SK-N-SH (cell line): ENCODE measurements around the gene ANP32A. TPM values are rescaled to one million over a fixed set of nuclear protein-coding genes. Genes with fewer than 3 reads are reported as not detected.
A peak's percentile ranks its signal among the peaks of the same experiment; 100 is the strongest.

Experiments
- CTCF ChIA-PET: fragments of 300-600, 350-600 bp; formaldehyde crosslinking; extraction: SDS; loops from one replicate; lab custom pipeline; 2021; lab: Yijun Ruan, JAX
- POLR2A ChIA-PET: fragments of 350-600 bp; sonication (Branson Sonifier 250); formaldehyde crosslinking; extraction: SDS; loops from one replicate; lab custom pipeline; 2020; ENCODE audit warnings: antibody characterized with exemption, inconsistent platforms; lab: Yijun Ruan, JAX
- DNase-seq: peaks from one replicate; pipeline ENCODE4 v3.0.0; 2012
- H2AFZ ChIP-seq: fragments of 200-600 bp; sonication (generic); 2 replicates; pipeline ENCODE4 v1.8.1; 2016; ENCODE audit warnings: antibody characterized with exemption, mild to moderate bottlenecking, low read depth
- H3F3A ChIP-seq: fragments of 200-600 bp; sonication (generic); replicated peaks from 2 replicates; pipeline ENCODE3; 2016; ENCODE audit warnings: antibody characterized with exemption, mild to moderate bottlenecking; ENCODE audit not compliant: insufficient read depth
- H3K27ac ChIP-seq, 2 experiments: fragments of 200-500 bp in 1 of 2; fragments of 200-600 bp in 1 of 2; sonication (Bioruptor generic) in 1 of 2; sonication (generic), shearing (Covaris generic) in 1 of 2; 2 replicates each; pipeline versions ENCODE4 v1.5.1 to v1.6.1; 2014 to 2016; ENCODE audit warnings: low read depth in 2 of 2, inconsistent platforms in 1 of 2, low read length in 1 of 2, mild to moderate bottlenecking in 1 of 2, mixed read lengths in 1 of 2
- H3K27me3 ChIP-seq: fragments of 200-600 bp; sonication (generic), shearing (Covaris generic); 2 replicates; pipeline ENCODE4 v1.6.1; 2016; ENCODE audit warnings: mixed run types; ENCODE audit not compliant: insufficient read depth
- H3K36me3 ChIP-seq, 2 experiments: fragments of 200-500 bp in 1 of 2; fragments of 200-600 bp in 1 of 2; sonication (Bioruptor generic) in 1 of 2; sonication (generic) in 1 of 2; replicated peaks in 1 of 2; 2 replicates each; pipeline versions ENCODE3 to v1.5.1; 2014 to 2016; ENCODE audit warnings: low read length in 1 of 2, mild to moderate bottlenecking in 1 of 2; ENCODE audit not compliant: insufficient read depth in 2 of 2, control insufficient read depth in 1 of 2
- H3K4me1 ChIP-seq, 2 experiments: fragments of 200-500 bp in 1 of 2; fragments of 200-600 bp in 1 of 2; sonication (Bioruptor generic) in 1 of 2; sonication (generic), shearing (Covaris generic) in 1 of 2; 2 replicates each; pipeline versions ENCODE4 v1.5.1 to v1.6.1; 2014 to 2016; ENCODE audit warnings: low read depth in 1 of 2, low read length in 1 of 2, mixed run types in 1 of 2; ENCODE audit not compliant: insufficient read depth in 2 of 2, control insufficient read depth in 1 of 2
- H3K4me2 ChIP-seq: fragments of 200-600 bp; sonication (generic), shearing (Covaris generic); 2 replicates; pipeline ENCODE4 v1.6.1; 2017; ENCODE audit warnings: mixed run types
- H3K4me3 ChIP-seq, 2 experiments: fragments of 200-500 bp in 1 of 2; fragments of 200-600 bp in 1 of 2; sonication (Bioruptor generic) in 1 of 2; sonication (generic), shearing (Covaris generic) in 1 of 2; 2 replicates each; pipeline versions ENCODE4 v1.5.1 to v1.8.1; 2014 to 2016; ENCODE audit warnings: low read depth in 2 of 2, inconsistent platforms in 1 of 2, low read length in 1 of 2, mild to moderate bottlenecking in 1 of 2, mixed read lengths in 1 of 2, moderate library complexity in 1 of 2
- H3K79me2 ChIP-seq: fragments of 200-600 bp; sonication (generic); 2 replicates; pipeline ENCODE4 v1.8.1; 2017; ENCODE audit warnings: mild to moderate bottlenecking; ENCODE audit not compliant: insufficient read depth
- H3K9ac ChIP-seq: fragments of 200-600 bp; sonication (generic); 2 replicates; pipeline ENCODE4 v1.6.1; 2017; ENCODE audit warnings: mixed run types
- H3K9me2 ChIP-seq: fragments of 200-600 bp; sonication (generic); 2 replicates; pipeline ENCODE4 v1.6.1; 2017; ENCODE audit warnings: mixed run types
- H3K9me3 ChIP-seq: fragments of 200-600 bp; sonication (generic); 2 replicates; pipeline ENCODE4 v1.6.1; 2017; ENCODE audit warnings: mixed run types, mild to moderate bottlenecking, moderate library complexity
- H4K20me1 ChIP-seq: fragments of 200-600 bp; sonication (generic); 2 replicates; pipeline ENCODE4 v1.6.1; 2017; ENCODE audit warnings: mild to moderate bottlenecking, mixed run types; ENCODE audit not compliant: insufficient read depth
- FOSL2 ChIP-seq: IDR thresholded peaks from 2 replicates; pipeline ENCODE4 v1.4.0; 2012; ENCODE audit warnings: low read depth, mild to moderate bottlenecking, moderate library complexity, borderline replicate concordance
- GABPA ChIP-seq: IDR thresholded peaks from 2 replicates; pipeline ENCODE4 v1.4.0; 2012; ENCODE audit warnings: low read depth, mild to moderate bottlenecking
- JUND ChIP-seq: IDR thresholded peaks from 2 replicates; pipeline ENCODE4 v1.4.0; 2012
- RAD21 ChIP-seq: IDR thresholded peaks from 2 replicates; pipeline ENCODE4 v1.6.1; 2012; ENCODE audit warnings: mild to moderate bottlenecking, low read length
- SIN3A ChIP-seq: IDR thresholded peaks from 2 replicates; pipeline ENCODE4 v1.6.1; 2012; ENCODE audit warnings: low read depth, mild to moderate bottlenecking, low read length, moderate library complexity, borderline replicate concordance
- SMC3 ChIP-seq: IDR thresholded peaks from 2 replicates; pipeline ENCODE4 v1.6.1; 2012; ENCODE audit warnings: low read depth, low read length, improper control_type of control experiment
- TCF12 ChIP-seq: IDR thresholded peaks from 2 replicates; pipeline ENCODE4 v1.4.0; 2012
- YY1 ChIP-seq: IDR thresholded peaks from 2 replicates; pipeline ENCODE4 v1.4.0; 2012; ENCODE audit warnings: low read depth, mild to moderate bottlenecking
- WGBS: methylation state at CpG from one replicate; pipeline ENCODE4 v1.1.6; 2017; ENCODE audit warnings: low lambda C conversion rate; 5-methylcytosine and 5-hydroxymethylcytosine counted together
- polyA plus RNA-seq, 3 experiments: library from polyadenylated mRNA; depleted of rRNA; stranded (reverse); fragments of >200 nt; gene quantifications; 2 replicates each; pipeline ENCODE4 v1.2.3, GENCODE V29; 2012
- TF ChIP-seq, protein P1 (sequence below): IDR thresholded peaks from 2 replicates; pipeline ENCODE4; 2012
- TF ChIP-seq, protein P2 (sequence below): fragments of 200-600 bp; sonication (generic); IDR thresholded peaks from 2 replicates; pipeline ENCODE4 v1.6.1; 2017; ENCODE audit warnings: antibody characterized with exemption, mild to moderate bottlenecking, moderate library complexity
- TF ChIP-seq, protein P3 (sequence below): IDR thresholded peaks from 2 replicates; pipeline ENCODE4 v1.4.0; 2012; ENCODE audit warnings: low read depth, borderline replicate concordance
- TF ChIP-seq, protein P4 (sequence below): fragments of 150-350 bp; IDR thresholded peaks from 2 replicates; pipeline ENCODE4 v1.6.1; 2016; ENCODE audit warnings: mild to moderate bottlenecking, low read depth, low read length

The ANP32A gene
- polyA plus RNA-seq, 1 of the 3 experiments (the other 2 are of a cell fraction), result 58.4 TPM

DNA sequence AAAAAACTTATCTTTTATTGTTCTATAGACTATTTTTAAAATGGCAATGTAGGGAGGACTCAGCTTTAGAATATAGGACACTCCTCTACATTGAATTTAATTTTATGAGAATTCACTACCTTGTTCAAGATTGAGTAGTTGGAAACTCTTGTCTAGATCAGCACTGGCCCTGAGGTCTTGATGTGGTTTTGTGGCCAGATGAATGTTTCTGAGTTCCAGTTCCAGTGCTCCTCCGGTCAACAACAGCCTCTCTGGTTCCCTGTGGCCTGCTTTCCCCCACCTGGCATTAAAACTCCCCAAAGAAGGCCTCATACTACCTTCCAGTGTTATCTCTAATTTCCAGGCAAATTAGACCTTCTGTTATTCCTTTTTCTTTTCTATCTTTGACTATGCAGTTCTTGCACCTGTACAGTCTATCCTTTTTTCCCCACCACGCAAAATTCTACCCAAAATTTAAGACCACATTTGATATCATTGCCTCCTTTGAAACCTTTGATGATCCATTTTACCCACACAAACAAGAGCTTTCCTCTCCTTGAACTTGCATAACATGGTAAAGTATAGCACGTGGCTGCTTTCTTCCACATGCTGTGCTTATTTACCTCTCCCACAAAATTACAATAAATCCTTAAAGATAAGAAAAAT, 9.6 kb upstream of the ANP32A start (continued):
- TF ChIP-seq, protein P1, sequence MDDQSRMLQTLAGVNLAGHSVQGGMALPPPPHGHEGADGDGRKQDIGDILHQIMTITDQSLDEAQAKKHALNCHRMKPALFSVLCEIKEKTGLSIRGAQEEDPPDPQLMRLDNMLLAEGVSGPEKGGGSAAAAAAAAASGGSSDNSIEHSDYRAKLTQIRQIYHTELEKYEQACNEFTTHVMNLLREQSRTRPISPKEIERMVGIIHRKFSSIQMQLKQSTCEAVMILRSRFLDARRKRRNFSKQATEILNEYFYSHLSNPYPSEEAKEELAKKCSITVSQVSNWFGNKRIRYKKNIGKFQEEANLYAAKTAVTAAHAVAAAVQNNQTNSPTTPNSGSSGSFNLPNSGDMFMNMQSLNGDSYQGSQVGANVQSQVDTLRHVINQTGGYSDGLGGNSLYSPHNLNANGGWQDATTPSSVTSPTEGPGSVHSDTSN, result no peak
- TF ChIP-seq SIN3A, result no peak

DNA sequence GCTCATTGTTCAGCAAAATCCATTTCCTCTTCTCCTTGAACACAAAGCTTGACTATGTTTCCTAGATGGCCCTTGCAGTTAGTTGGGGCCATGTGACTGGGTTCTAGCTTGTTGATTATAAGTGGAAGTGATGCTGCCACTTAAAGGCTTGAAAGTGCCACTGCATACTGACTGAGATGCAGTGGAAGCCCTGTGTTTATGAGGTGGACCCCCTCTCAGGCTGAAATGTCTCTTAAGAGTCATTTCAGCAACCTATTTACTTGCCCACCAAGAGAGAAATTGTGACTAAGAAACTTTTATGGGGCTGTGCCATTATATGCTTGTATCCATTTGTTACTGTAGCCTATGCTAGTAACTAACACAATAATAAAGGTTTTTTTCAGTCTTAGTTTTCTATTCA, 8.4 kb upstream of the ANP32A start:
- peaks cover 7% of the 10 kb centered on the region for H3K27me3 ChIP-seq
- TF ChIP-seq FOSL2, result no peak
- peak; percentile 54 for TF ChIP-seq RAD21
- TF ChIP-seq, protein P2, sequence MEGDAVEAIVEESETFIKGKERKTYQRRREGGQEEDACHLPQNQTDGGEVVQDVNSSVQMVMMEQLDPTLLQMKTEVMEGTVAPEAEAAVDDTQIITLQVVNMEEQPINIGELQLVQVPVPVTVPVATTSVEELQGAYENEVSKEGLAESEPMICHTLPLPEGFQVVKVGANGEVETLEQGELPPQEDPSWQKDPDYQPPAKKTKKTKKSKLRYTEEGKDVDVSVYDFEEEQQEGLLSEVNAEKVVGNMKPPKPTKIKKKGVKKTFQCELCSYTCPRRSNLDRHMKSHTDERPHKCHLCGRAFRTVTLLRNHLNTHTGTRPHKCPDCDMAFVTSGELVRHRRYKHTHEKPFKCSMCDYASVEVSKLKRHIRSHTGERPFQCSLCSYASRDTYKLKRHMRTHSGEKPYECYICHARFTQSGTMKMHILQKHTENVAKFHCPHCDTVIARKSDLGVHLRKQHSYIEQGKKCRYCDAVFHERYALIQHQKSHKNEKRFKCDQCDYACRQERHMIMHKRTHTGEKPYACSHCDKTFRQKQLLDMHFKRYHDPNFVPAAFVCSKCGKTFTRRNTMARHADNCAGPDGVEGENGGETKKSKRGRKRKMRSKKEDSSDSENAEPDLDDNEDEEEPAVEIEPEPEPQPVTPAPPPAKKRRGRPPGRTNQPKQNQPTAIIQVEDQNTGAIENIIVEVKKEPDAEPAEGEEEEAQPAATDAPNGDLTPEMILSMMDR, result peak; percentile 26; the same call in 1 of the 2 replicates
- TF ChIP-seq, protein P3, sequence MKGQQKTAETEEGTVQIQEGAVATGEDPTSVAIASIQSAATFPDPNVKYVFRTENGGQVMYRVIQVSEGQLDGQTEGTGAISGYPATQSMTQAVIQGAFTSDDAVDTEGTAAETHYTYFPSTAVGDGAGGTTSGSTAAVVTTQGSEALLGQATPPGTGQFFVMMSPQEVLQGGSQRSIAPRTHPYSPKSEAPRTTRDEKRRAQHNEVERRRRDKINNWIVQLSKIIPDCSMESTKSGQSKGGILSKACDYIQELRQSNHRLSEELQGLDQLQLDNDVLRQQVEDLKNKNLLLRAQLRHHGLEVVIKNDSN, result peak; percentile 42; the same call in 1 of the 2 replicates
- TF ChIP-seq TCF12, result no peak
- TF ChIP-seq SMC3, result peak; percentile 20; the same call in 1 of the 2 replicates
- TF ChIP-seq, all 33 proteins: peak for 4
- H3K9me3 ChIP-seq, result no peaks in the 10 kb centered on the region
- no peaks in the 10 kb centered on the region for H4K20me1 ChIP-seq
- ChIA-PET POLR2A (no interaction called here), CTCF (interaction anchor here (0.6 to 2.0 kb wide), 9 partner anchors 12 to 275 kb away, joined by 3 to 9 read pairs (median 3); no protein-coding TSS in a partner anchor)
- DNase-seq, result no peak
- H3F3A ChIP-seq, result no peaks in the 10 kb centered on the region
- H3K4me2 ChIP-seq, result no peak overlapping the region
- H3K27ac ChIP-seq, result no peak overlapping the region
- no peaks in the 10 kb centered on the region for H3K79me2 ChIP-seq
- H2AFZ ChIP-seq, result no peak overlapping the region
- H3K4me1 ChIP-seq, result peaks cover 0 to 6% of the 10 kb centered on the region in 2 experiments; a peak in 1 of 4 replicates
- H3K9ac ChIP-seq, result no peak overlapping the region
- no peak overlapping the region for H3K4me3 ChIP-seq
- H3K9me2 ChIP-seq, result no peaks in the 10 kb centered on the region
- no peaks in the 10 kb centered on the region for H3K36me3 ChIP-seq

DNA sequence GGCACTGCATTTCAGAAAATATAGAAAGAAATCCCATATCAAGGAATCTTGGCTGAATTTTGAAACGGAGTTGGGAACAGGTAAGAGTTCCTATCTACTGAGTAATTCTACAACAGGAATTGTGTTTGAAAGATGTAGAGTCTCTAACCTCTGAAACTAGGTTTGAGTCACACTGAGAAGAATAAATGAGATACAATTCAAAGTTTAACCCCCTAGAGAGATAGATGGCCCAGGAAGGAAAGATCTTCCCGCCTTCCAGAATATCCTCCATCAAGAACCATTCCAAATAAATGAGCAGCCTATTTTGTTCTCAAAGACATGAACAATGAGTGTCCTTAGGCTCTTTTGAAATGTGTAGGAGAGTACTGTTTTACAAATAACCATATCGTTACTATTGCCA, 2.9 kb upstream of the ANP32A start:
- ChIA-PET CTCF (interaction anchor here (1.4 kb wide), 1 partner anchor 52 kb away, joined by 5 read pairs; no protein-coding TSS in a partner anchor), POLR2A (no interaction called here)
- WGBS, result 98% methylated on average over 3 of the region's 3 CpGs
- H4K20me1 ChIP-seq, result no peaks in the 10 kb centered on the region
- TF ChIP-seq JUND, result no peak
- TF ChIP-seq GABPA, result no peak
- TF ChIP-seq, protein P3, result no peak
- TF ChIP-seq, protein P4, sequence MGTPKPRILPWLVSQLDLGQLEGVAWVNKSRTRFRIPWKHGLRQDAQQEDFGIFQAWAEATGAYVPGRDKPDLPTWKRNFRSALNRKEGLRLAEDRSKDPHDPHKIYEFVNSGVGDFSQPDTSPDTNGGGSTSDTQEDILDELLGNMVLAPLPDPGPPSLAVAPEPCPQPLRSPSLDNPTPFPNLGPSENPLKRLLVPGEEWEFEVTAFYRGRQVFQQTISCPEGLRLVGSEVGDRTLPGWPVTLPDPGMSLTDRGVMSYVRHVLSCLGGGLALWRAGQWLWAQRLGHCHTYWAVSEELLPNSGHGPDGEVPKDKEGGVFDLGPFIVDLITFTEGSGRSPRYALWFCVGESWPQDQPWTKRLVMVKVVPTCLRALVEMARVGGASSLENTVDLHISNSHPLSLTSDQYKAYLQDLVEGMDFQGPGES, result no peak
- TF ChIP-seq TCF12, result no peak
- TF ChIP-seq, protein P2, result no peak
- TF ChIP-seq YY1, result no peak
- no peaks in the 10 kb centered on the region for H3K27me3 ChIP-seq
- no peak overlapping the region for H3K4me3 ChIP-seq
- DNase-seq, result no peak
- peaks cover 3% of the 10 kb centered on the region for H3F3A ChIP-seq
- H3K36me3 ChIP-seq, result no peaks in the 10 kb centered on the region
- H3K4me1 ChIP-seq, result peaks cover 0 to 6% of the 10 kb centered on the region in 2 experiments
- no peak overlapping the region for H2AFZ ChIP-seq
- H3K9me3 ChIP-seq, result no peaks in the 10 kb centered on the region
- H3K4me2 ChIP-seq, result no peak overlapping the region
- no peak overlapping the region for H3K9ac ChIP-seq
- H3K79me2 ChIP-seq, result peaks cover 30% of the 10 kb centered on the region
- no peak overlapping the region for H3K27ac ChIP-seq
- no peaks in the 10 kb centered on the region for H3K9me2 ChIP-seq
